ENCODE data around the gene MGAT2.

MGAT2 gene

GRCh38 chr14:49620182-49621113 lies at the start of gene MGAT2, which contains the start of gene RPL36AL:
Gene MGAT2 (plus strand): TSS chr14:49620799. CDS start chr14:49621269, 470 bp downstream.
Gene RPL36AL (minus strand): TSS chr14:49620626. CDS start chr14:49619104, 1,522 bp downstream.
- peak; percentile 96 to 99 for DNase-seq

GRCh38 chr14:49574038-49574437 lies 46.6 kb upstream of the MGAT2 start:
- DNase-seq = no peak

- DNase-seq = no peak
Observed at GRCh38 chr14:49578141-49578540, 42.5 kb upstream of the MGAT2 start.

GRCh38 chr14:49579841-49580240 lies 40.8 kb upstream of the MGAT2 start:
- DNase-seq = no peak

GRCh38 chr14:49581209-49582112 lies 39.1 kb upstream of the MGAT2 start:
- no peak for DNase-seq

- no peak for DNase-seq
Observed at GRCh38 chr14:49582113-49582977, 38.3 kb upstream of the MGAT2 start.

GRCh38 chr14:49583629-49584028 lies 37.0 kb upstream of the MGAT2 start:
- no peak for DNase-seq

GRCh38 chr14:49584058-49584457 lies 36.5 kb upstream of the MGAT2 start:
- no peak for DNase-seq

- peak in 1 of 2 experiments; percentile 5 for DNase-seq
Observed at GRCh38 chr14:49584981-49585640, 35.5 kb upstream of the MGAT2 start.

- peak; percentile 98 to 99 for DNase-seq
Observed at GRCh38 chr14:49585803-49586672, 34.6 kb upstream of the MGAT2 start, which contains the start of gene RPS29. Gene RPS29 (minus strand): TSS chr14:49586380. CDS start chr14:49586346, 34 bp downstream.

- peak; percentile 53 to 68 for DNase-seq
Observed at GRCh38 chr14:49586673-49587460, 33.7 kb upstream of the MGAT2 start.

GRCh38 chr14:49589387-49589786 lies 31.2 kb upstream of the MGAT2 start:
- no peak for DNase-seq

GRCh38 chr14:49593016-49593415 lies 27.6 kb upstream of the MGAT2 start:
- no peak for DNase-seq

- DNase-seq = no peak
Observed at GRCh38 chr14:49594347-49595091, 26.1 kb upstream of the MGAT2 start.

- no peak for DNase-seq
Observed at GRCh38 chr14:49598189-49598484, 22.5 kb upstream of the MGAT2 start.

GRCh38 chr14:49598485-49599300 lies 21.9 kb upstream of the MGAT2 start, which contains the start of gene LRR1:
Gene LRR1 (plus strand): TSS chr14:49598940. CDS start chr14:49599021, 81 bp downstream.
- peak; percentile 74 to 87 for DNase-seq

- no peak for DNase-seq
Observed at GRCh38 chr14:49607583-49607982, 13.0 kb upstream of the MGAT2 start.

GRCh38 chr14:49612251-49612650 lies 8.3 kb upstream of the MGAT2 start:
- DNase-seq = no peak

All from NCI-H2081 (cell line).